HG03342 (cell line): Measurements from ENCODE around the gene OR2B3.
"Not testable (repeated sequence)": the region's sequence is repeated elsewhere in the genome, so short reads cannot be mapped to it uniquely, and the experiment has no call there.

Source experiments
- ATAC-seq: cut with Tn5 transposase; IDR thresholded peaks from one replicate; pipeline ENCODE4 v1.9.1; 2021; ENCODE audit warnings: mild to moderate bottlenecking, moderate library complexity; ENCODE audit not compliant: unreplicated experiment

The OR2B3 gene, protein sequence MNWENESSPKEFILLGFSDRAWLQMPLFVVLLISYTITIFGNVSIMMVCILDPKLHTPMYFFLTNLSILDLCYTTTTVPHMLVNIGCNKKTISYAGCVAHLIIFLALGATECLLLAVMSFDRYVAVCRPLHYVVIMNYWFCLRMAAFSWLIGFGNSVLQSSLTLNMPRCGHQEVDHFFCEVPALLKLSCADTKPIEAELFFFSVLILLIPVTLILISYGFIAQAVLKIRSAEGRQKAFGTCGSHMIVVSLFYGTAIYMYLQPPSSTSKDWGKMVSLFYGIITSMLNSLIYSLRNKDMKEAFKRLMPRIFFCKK

DNA sequence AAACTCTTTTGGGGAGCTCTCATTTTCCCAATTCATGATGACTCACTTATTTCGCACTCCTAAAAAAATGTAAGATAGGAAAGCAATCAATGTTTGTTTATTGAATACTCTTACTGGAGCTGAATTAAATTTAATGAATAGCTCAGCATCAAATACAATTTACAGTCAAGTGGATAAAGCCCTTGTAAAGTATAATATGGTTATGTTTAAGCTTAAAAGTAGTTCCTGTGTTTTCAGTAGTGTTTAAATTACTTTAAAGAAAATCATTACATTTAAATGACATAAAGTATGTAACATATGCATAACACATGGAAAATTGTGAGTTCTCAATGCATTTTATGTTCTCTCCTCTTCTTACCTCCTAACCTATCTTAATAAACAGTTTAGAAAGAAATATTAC lies at the start of gene OR2B3:
Gene OR2B3, minus strand, starts transcription at position 101 of the 400 bp plus-strand sequence. Its CDS starts 65 bp downstream, at position 36.
- no peak for ATAC-seq

DNA sequence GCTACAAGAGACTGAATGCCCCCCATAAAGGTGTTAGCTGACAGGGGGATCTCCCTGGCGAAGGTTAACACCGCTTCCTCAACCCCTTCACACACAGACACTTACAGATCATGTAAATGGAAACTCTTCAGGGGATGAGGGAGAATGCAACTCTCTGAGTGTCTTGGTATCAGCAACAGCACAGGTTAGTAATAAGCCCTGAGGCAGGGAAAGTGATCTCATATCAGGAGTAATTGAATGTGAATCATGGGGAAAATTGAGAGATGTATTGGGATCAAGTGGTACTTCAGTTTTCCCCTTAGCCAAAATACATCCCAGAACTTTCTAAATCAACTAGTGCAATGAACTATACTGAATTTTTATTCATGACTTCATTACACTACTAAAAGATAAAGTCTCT lies 44.6 kb upstream of the OR2B3 start:
- ATAC-seq: no peak

DNA sequence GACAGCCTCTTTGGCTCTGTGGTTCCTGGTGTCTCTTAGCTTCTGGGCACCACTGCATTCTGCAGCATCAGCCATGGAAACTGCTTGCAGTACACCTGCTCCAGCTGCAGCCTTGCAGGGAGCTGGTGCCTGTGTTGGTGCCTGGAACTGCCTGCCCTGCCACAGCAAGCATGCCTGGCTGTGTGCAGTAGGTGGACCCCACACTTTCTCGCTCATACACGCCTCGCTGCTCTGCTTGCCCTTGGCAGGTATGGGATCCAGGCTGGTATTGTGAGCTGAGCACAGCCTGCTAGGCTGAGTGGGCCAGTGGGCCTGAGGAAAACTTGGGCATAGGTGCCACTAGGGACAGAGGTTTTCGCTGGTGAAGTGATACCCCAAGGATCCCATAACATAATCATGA lies 43.5 kb upstream of the OR2B3 start:
- no peak for ATAC-seq

DNA sequence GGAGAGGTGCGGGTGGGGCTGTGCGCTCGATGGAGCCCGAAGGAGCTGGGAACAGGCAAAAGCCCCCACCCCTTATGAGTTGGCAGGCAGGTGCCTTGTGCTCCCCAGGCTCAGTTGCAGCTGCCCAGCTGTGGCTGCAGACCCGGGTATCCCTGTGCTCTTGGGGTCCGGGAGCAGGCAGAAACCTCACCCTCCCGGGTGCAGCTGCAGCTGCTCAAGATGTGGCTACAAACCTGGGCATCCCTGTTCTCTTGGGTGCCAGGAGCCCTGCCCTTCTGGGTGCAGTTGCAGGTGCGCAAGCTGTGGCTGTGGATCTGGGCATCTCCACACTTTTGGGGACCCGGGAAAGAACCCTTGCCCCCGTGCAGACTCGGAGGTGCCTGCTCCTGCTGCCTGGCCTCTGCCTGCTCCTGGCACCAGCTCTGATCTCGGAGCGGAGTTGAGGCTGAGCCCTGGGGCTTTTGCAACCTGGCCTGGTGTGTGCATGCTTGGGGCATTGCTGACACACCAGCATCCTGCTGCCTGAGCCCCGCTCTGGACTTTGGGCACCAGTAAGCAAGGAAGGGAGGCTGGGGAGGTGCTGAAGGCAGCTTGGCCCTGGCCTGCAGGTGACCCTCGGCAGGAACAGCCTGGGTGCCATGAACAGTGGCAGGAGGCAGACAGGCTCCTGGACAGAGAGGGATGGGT lies 42.4 kb upstream of the OR2B3 start:
- ATAC-seq: no peak

DNA sequence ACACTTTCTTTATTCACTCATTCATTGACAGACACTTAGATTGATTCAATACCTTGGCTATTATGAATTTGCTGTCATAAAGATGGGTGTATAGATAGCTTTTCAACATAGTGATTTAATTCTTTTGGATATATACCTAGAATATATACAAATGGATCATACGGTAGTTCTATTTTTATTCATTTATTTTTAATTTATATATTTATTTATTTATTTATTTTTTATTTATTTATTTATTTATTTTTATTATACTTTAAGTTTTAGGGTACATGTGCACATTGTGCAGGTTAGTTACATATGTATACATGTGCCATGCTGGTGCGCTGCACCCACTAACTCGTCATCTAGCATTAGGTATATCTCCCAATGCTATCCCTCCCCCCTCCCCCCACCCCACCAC lies 27.9 kb upstream of the OR2B3 start:
- not testable (repeated sequence) for ATAC-seq

DNA sequence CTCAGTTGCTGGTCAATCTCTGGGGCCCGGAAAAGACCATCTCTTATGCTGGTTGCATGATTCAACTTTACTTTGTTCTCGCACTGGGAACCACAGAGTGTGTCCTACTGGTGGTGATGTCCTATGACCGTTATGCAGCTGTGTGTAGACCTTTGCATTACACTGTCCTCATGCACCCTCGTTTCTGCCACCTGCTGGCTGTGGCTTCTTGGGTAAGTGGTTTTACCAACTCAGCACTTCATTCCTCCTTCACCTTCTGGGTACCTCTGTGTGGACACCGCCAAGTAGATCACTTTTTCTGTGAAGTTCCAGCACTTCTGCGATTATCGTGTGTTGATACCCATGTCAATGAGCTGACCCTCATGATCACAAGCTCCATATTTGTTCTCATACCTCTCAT lies 25.0 kb upstream of the OR2B3 start:
- ATAC-seq: no peak

DNA sequence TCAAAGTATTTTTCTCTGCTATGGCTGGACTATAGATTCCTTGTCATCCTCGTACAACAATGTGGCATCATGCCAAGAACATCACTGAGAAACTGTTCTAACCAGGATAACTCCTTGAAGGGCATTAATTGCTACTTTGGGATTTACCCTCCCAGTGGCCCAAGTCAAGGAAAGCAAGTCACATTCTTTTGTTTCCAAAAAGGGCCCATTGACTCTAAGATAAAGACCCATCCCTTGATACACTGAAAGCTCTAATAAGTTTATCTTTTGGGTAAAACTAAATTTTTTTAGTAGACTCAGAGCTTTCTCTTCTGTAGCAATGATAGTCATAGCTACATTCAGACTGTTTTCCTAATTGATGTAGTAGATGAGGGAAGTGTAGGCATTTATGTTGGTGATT lies 20.6 kb upstream of the OR2B3 start, which contains the start of gene OR2J3:
Gene OR2J3, plus strand, starts transcription at position 301 of the 400 bp plus-strand sequence. CDS start 3,833 bp downstream, outside the sequence.
- no peak for ATAC-seq

DNA sequence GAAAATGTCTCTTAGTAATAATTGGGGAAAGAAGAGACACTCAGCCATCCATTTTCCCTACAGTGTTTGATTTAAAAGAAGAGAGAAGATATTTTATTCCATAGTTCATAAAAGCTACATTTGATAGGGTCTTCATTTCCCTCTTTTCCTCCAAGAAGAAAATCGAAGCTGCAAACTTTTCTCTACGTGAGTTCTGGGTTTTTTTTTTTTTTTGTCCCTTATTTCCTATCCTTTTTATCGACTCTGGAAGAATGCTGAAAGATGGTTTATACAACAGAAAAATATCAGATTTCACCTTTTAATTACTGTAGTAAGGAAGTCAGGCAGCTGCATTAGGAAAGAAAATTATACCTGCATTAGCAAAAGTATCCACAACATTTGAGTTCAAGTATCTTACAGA lies 12.1 kb upstream of the OR2B3 start, which contains the start of gene OR2J1:
Gene OR2J1, plus strand, starts transcription at position 301 of the 400 bp plus-strand sequence. CDS start 1,453 bp downstream, outside the sequence.
- no peak for ATAC-seq

DNA sequence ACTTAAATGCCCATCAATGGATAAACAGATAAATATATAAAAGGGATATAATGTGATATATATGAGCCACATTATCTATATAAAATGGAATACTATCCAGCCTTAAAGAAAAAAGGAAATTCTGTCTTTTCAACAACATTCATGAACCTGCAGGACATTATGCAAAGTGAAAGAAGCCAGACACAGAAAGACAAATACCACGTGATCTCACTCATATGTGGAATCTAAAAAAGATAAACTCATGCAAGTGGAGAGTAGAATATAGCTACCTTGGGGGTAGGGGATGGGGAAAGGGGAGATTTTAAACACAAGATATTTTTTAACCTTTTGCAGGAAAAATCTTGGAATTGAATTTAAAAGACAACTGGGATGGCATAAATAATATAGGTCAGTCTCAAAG lies 10.7 kb upstream of the OR2B3 start:
- ATAC-seq: no peak

DNA sequence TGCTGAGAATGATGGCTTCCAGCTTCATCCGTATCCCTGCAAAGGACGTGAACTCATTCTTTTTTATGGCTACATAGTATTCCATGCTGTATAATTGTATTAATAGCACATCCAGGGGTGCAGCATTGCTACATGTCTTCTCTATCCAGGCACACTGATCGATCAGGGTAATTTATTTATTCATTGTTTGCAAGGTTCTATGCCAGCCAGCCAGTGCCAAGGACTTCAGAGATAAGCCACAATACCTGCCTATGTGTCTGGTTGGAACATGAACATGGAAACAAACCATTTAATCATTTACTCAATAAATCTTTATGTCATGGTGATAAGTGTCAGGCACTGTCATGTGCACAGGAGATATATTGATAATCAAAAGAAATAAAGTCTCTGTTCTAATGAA lies 5.8 kb upstream of the OR2B3 start:
- ATAC-seq: no peak

DNA sequence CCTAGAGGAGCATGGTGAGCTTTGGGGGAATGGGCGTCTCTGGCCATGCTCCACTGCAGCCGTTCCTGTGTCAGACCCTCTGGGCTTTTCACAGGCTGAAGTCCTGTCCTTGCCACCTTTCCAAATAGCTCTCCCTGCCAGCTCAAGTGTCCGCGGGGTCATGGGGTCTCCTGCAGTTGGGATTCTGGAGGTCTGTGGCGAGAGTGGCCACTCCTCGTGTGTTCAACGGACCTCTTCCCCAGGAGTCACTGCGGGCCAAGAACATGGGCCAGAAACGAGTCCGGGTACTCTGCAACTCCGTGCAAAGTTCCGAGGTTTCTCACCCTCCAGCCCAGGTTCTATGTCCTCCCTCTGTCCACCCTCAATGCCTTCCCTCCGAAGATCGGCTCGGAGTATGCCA lies 4.7 kb downstream of the OR2B3 start:
- ATAC-seq: no peak

DNA sequence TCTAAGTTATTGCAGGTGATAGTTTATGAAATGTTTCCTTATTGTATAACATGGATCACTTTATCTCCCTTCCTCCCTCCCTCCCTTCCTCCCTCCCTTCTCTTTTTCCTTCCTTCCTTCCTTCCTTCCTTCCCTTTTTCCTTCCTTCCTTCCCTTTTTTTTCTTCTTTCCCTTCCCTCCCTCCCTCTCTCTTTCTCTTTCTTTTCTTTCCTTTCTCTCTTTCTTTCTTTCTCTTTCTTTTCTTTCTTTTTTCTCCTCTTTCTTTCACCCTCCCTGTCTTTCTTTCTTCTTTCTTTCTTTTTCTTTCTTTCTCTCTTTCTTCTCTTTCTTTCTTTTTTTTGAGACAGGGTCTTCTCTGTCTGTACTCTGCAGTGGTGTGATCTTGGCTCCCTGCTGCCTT lies 5.8 kb downstream of the OR2B3 start:
- no peak for ATAC-seq

DNA sequence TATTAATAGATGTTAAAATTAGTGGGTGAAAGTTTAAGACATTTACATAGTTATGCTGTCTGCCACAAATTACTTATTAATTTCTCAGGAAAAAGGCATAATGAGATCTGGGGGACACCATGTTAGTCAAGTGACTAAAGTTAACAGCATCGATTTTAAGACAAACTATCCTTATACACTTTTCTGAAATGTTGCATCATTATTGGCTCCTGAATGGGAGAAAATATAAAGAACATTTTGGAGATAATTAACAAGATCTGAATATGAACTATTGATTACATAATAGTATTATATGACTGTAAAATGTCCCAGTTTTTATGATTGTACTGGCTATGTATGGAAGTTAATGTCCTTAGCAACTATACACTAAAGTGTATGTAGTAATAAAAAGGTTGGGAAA lies 7.9 kb downstream of the OR2B3 start:
- ATAC-seq: no peak

DNA sequence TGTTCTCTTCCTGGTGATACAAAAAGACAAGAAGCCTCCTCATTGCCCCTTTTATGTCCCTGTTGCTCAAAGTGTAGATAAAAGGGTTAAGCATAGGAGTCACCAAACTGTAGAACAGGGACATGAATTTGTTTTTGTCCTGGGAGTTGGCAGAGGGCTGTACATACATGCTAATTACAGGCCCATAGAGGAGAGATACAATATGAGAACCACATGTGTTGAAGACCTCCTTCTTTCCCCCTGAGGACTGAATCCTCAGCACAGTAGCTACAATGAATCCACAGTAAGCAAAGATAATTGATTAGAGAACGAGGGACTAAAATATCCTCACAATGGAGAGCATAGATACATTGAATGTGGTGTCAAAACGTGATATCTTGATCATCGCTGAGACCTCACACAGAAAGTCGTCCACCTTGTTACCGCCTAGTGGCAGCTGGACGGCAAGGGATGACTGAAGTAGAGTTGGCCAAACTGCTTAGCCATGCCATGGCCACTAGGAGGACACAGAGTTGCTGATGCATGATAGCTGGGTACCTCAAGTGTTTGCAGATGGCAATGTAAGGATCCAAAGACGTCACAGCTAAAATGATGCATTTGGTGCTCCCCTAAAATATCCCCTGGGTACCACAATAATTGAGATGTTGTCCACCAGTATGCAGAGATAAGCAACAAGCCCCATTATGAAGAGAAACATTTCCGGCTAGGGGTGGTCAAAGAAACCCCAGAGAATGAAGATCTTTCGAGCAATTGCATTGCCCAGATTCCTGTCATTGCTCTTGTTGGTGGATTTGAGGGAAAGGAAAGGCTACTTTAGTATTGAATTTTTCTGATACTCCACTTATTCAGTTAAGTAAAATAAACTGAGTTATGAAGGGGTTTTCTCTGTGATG lies 15.0 kb downstream of the OR2B3 start:
- ATAC-seq: no peak

DNA sequence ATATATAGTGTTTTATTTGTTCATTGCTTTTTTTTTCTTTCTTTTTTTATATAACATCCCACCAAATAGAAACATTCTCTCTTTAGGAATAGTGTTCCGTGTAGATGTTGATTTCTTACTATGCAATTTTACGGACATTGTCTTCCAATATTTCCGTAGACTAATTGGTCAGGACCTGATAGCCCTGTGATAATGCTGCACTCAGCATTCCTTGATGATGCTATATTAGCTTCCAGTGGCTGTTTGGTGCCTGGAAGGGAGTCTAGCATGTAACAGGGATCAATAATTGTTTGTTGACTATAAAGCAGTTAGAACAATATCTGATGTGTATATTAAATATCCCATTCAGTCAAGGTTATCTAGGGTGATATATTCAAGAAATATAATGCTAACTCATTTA lies 35.4 kb downstream of the OR2B3 start:
- no peak for ATAC-seq

DNA sequence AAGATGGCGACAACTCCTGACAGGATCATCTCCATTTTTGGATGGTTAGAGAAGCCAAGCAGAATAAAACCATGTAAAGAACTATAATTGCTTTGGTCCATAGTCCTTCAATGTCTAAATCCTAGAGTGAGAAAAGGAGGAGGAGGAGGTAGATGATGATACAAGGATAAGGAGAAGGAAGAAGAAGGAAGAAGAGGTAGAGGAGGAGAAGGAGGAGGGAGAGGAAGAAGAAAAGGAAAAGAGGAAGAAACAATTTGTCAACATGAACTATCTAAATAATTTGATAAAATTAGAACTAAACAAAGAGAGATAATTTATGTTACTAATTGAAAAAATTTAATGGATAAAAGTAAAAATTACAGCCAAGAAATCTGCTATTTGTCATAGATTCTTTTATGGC lies 42.0 kb downstream of the OR2B3 start, which contains the start of gene OR2W1:
Gene OR2W1, minus strand, starts transcription at position 101 of the 400 bp plus-strand sequence. Its CDS starts 0 bp downstream, at position 101.
- no peak for ATAC-seq
